Vagina (tissue), 2 donors: ENCODE data around the gene DMD.

ENCODE experiments used
- POLR2A ChIP-seq, 2 donors: fragments of 450-650 bp; IDR thresholded peaks; one replicate each; pipeline ENCODE4 v1.6.1; 2017; ENCODE audit warnings: antibody characterized with exemption in 2 of 2, mild to moderate bottlenecking in 2 of 2, moderate library complexity in 2 of 2
- TF ChIP-seq, protein P1 (sequence below), 3 experiments: fragments of 450-650 bp in 2 of 3; fragments of 200-600 bp in 1 of 3; sonication (generic) in 1 of 3; IDR thresholded peaks; one replicate each; pipeline ENCODE4 v1.5.1; 2017 to 2019; ENCODE audit warnings: antibody characterized with exemption in 3 of 3, mild to moderate bottlenecking in 2 of 3, moderate library complexity in 2 of 3

DNA sequence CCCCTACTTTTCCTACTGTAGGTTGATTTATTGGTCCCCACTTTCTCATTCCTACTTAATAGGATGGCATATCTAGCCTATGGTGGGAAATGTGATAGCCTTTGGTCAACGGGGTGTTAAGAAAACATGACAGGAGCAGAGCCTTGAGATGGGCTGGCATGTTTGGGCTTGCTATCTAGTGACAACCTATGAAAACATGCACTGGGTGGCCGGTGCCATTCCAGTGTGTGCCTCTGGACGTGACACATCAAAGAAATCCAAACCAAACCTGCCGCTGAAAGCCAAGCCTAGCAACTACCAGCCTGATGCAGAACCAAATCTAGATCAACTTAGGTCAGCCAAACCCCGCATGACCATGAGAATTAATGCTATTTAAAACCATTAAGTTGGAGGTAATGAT is 317.6 kb downstream of the DMD start:
- TF ChIP-seq POLR2A (IDR thresholded peaks at IDR 0.05) = no peak
- TF ChIP-seq, protein P1, sequence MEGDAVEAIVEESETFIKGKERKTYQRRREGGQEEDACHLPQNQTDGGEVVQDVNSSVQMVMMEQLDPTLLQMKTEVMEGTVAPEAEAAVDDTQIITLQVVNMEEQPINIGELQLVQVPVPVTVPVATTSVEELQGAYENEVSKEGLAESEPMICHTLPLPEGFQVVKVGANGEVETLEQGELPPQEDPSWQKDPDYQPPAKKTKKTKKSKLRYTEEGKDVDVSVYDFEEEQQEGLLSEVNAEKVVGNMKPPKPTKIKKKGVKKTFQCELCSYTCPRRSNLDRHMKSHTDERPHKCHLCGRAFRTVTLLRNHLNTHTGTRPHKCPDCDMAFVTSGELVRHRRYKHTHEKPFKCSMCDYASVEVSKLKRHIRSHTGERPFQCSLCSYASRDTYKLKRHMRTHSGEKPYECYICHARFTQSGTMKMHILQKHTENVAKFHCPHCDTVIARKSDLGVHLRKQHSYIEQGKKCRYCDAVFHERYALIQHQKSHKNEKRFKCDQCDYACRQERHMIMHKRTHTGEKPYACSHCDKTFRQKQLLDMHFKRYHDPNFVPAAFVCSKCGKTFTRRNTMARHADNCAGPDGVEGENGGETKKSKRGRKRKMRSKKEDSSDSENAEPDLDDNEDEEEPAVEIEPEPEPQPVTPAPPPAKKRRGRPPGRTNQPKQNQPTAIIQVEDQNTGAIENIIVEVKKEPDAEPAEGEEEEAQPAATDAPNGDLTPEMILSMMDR (IDR thresholded peaks at IDR 0.05) = no peak
